GM23248 (cell line): ENCODE data around the gene OR9Q1. TPM values are rescaled to one million over a fixed set of nuclear protein-coding genes. Genes with fewer than 3 reads are reported as not detected.
A peak's percentile ranks its signal among the peaks of the same experiment; 100 is the strongest.

Source experiments
- DNase-seq: peaks from one replicate; pipeline ENCODE4 v3.0.0-alpha.2; 2015
- H2AFZ ChIP-seq: fragments of 200-600 bp; sonication (generic); 2 replicates; pipeline ENCODE4 v1.6.1; 2016; ENCODE audit warnings: antibody characterized with exemption
- H3F3A ChIP-seq: fragments of 200-600 bp; sonication (generic); 2 replicates; pipeline ENCODE4 v1.6.1; 2016; ENCODE audit warnings: mild to moderate bottlenecking, antibody characterized with exemption, mixed run types; ENCODE audit not compliant: insufficient read depth
- H3K27ac ChIP-seq: fragments of 200-600 bp; sonication (generic); 2 replicates; pipeline ENCODE4 v1.5.1; 2016; ENCODE audit warnings: mild to moderate bottlenecking
- H3K27me3 ChIP-seq: fragments of 200-600 bp; sonication (generic); replicated peaks from 2 replicates; pipeline ENCODE4 v1.6.1; 2016; ENCODE audit warnings: mild to moderate bottlenecking; ENCODE audit not compliant: insufficient read depth
- H3K36me3 ChIP-seq: fragments of 200-600 bp; sonication (generic); 2 replicates; pipeline ENCODE4 v1.6.1; 2016; ENCODE audit warnings: low read depth, mild to moderate bottlenecking
- H3K4me1 ChIP-seq: fragments of 200-600 bp; sonication (generic); 2 replicates; pipeline ENCODE4 v1.6.1; 2016; ENCODE audit warnings: mild to moderate bottlenecking; ENCODE audit not compliant: insufficient read depth
- H3K4me2 ChIP-seq: fragments of 200-600 bp; sonication (generic); one replicate; pipeline ENCODE4 v1.6.1; 2016; ENCODE audit warnings: mild to moderate bottlenecking; ENCODE audit not compliant: unreplicated experiment
- H3K4me3 ChIP-seq: fragments of 200-600 bp; sonication (generic); 2 replicates; pipeline ENCODE4 v1.5.1; 2016; ENCODE audit warnings: mild to moderate bottlenecking
- H3K79me2 ChIP-seq: fragments of 200-600 bp; sonication (generic); 2 replicates; pipeline ENCODE4 v1.6.1; 2016; ENCODE audit warnings: mild to moderate bottlenecking; ENCODE audit not compliant: insufficient read depth
- H3K9ac ChIP-seq: fragments of 200-600 bp; sonication (generic); 2 replicates; pipeline ENCODE4 v1.6.1; 2016; ENCODE audit warnings: mild to moderate bottlenecking
- H3K9me2 ChIP-seq: fragments of 200-600 bp; sonication (generic); 2 replicates; pipeline ENCODE4 v1.6.1; 2016; ENCODE audit warnings: mixed run types, mild to moderate bottlenecking, moderate library complexity; ENCODE audit not compliant: insufficient read depth
- H3K9me3 ChIP-seq: fragments of 200-600 bp; sonication (generic); one replicate; pipeline ENCODE4 v1.6.1; 2017; ENCODE audit warnings: low read depth
- H4K20me1 ChIP-seq: fragments of 200-600 bp; sonication (generic); 2 replicates; pipeline ENCODE4 v1.6.0; 2016; ENCODE audit not compliant: insufficient read depth
- EZH2 ChIP-seq: fragments of 200-600 bp; sonication (generic); IDR thresholded peaks from 2 replicates; pipeline ENCODE4 v1.6.1; 2018; ENCODE audit warnings: antibody characterized with exemption, mild to moderate bottlenecking; ENCODE audit not compliant: insufficient read depth, poor library complexity, severe bottlenecking
- EZH2phosphoT487 ChIP-seq: fragments of 200-600 bp; sonication (generic); IDR thresholded peaks from 2 replicates; pipeline ENCODE4 v1.6.1; 2018; ENCODE audit warnings: antibody characterized with exemption, moderate library complexity, mild to moderate bottlenecking, low read depth; ENCODE audit not compliant: insufficient read depth
- WGBS, 2 experiments: methylation state at CpG; one replicate each; pipeline ENCODE4 v1.1.6; 2015 to 2017; ENCODE audit warnings: low lambda C conversion rate in 2 of 2, low coverage in 1 of 2; ENCODE audit errors: missing lambda C conversion rate in 2 of 2; 5-methylcytosine and 5-hydroxymethylcytosine counted together
- in situ Hi-C: fragments of 300-500 bp; cut with MboI; formaldehyde crosslinking; loops from 2 replicates; pipeline ENCODE4 v1.15.0; 2020
- polyA plus RNA-seq: library from polyadenylated mRNA; unstranded; fragments of >200 nt; fragmentation: Nextera tagmentation; extraction: Ambion mirVana; gene quantifications from 2 replicates; pipeline ENCODE4 v1.2.1, GENCODE V29; 2016
- total RNA-seq: library from RNA; depleted of rRNA; stranded (reverse); fragments of >200 nt; shearing (Covaris generic); gene quantifications from 2 replicates; pipeline ENCODE4 v1.2.3, GENCODE V29; 2014

Gene OR9Q1
- total and polyA plus RNA-seq, 2 experiments from 2014 or later: not detected

DNA sequence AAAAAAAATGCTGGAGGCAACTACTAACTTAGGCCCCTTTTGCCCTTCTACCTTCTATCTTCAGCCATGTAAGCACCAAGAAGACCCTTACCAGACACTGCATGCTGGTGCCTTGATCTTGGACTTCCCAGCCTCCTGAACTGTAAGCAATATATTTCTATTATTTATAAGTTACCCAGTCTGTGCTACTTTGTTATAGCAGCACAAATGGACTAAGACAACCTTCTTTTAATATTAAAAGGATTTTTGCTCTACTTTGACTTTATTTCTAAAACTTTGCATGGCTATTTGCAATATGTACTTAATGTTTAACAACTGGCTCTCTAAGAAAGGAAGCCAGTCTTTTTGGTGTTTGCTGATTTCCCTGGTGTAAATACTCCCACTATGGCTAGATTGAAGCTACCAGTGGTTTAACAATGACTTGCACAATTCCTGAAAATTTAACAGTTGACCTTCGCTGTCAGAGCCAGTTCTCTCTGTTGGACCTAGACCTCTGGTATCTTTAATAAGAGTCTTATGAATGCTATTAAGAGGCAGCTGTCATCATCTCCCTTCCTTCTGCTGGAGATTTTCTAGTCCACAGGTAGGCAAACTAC lies 32.2 kb downstream of the OR9Q1 start:
- Histone ChIP-seq H2AFZ (no peak overlapping the region), H3K4me2 (no peak overlapping the region), H3K9me3 (no peaks in the 10 kb centered on the region), H3K4me1 (peaks cover 33% of the 10 kb centered on the region), H3K9me2 (no peaks in the 10 kb centered on the region), H3F3A (peaks cover 35% of the 10 kb centered on the region), H3K36me3 (no peaks in the 10 kb centered on the region), H3K9ac (no peak overlapping the region), H3K79me2 (no peaks in the 10 kb centered on the region), H3K27me3 (no peaks in the 10 kb centered on the region), H3K4me3 (no peak overlapping the region), H4K20me1 (no peaks in the 10 kb centered on the region), H3K27ac (no peak overlapping the region)
- 67 to 68% methylated on average over 1 of the region's 1 CpG for WGBS, 2 experiments
- in situ Hi-C loops: no loop called here
- TF ChIP-seq EZH2: no peak
- no peak for TF ChIP-seq EZH2phosphoT487
- no peak for DNase-seq

- H3F3A ChIP-seq: peaks cover 49% of the 10 kb centered on the region
- peaks cover 48% of the 10 kb centered on the region for H3K4me1 ChIP-seq
- H4K20me1 ChIP-seq: no peaks in the 10 kb centered on the region
- in situ Hi-C loops: no loop called here
- H3K36me3 ChIP-seq: no peaks in the 10 kb centered on the region
- H3K9me3 ChIP-seq: no peaks in the 10 kb centered on the region
- H3K9ac ChIP-seq: no peak overlapping the region
- WGBS, 2 experiments: 25 to 28% methylated on average over 3 of the region's 3 CpGs
- H3K27me3 ChIP-seq: no peaks in the 10 kb centered on the region
- peak overlapping the region; percentile 75 for H2AFZ ChIP-seq
- no peak overlapping the region for H3K4me3 ChIP-seq
- no peak for TF ChIP-seq EZH2phosphoT487
- TF ChIP-seq EZH2: no peak
- peak; percentile 28 for DNase-seq
- H3K9me2 ChIP-seq: no peaks in the 10 kb centered on the region
- H3K27ac ChIP-seq: peak overlapping the region; percentile 87; the same call in 1 of the 2 replicates
- no peaks in the 10 kb centered on the region for H3K79me2 ChIP-seq
- no peak overlapping the region for H3K4me2 ChIP-seq
Observed at GRCh38 chr11:58057481-58057880, 33.8 kb downstream of the OR9Q1 start.

DNA sequence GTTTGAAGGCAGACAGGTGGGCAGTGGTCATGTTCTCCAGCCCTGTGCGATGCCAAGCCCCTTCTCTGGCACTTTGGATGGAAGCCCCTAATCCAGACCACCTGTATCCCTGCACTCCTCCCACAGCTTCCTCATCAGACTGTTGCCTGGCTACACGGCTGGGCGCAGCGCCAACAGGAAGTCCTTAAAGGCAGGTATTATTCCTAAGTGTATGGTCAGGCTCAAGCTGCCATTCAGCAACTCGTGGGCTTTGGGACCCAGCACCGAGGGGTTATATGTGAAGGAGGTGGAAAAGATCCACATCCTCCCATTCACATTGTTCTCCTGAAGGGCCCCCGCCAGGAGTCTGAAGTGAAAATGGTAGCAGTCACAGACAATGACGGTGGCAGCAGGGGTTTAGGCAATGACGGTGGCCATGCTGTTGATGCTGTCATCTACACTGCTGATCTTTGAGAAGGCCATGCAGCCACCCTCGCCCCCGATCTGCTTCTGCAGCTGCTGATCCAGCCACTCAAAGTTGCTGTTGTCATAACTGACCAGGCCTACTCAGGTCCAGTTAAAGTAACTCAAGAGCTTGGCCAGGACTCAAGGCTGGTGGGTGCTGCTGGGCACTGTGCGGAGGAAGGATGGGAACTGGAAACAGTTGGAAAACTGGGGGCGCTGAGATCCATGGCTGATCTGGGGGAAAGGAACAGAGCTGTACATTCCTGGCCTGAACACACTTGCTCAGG lies 34.8 kb downstream of the OR9Q1 start:
- Histone ChIP-seq H2AFZ (peak overlapping the region; percentile 75), H3K4me1 (peaks cover 57% of the 10 kb centered on the region), H3K27me3 (no peaks in the 10 kb centered on the region), H3K4me3 (no peak overlapping the region), H3K4me2 (peak overlapping the region; percentile 60), H4K20me1 (no peaks in the 10 kb centered on the region), H3K9me3 (no peaks in the 10 kb centered on the region), H3K9me2 (no peaks in the 10 kb centered on the region), H3K27ac (peak overlapping the region; percentile 87), H3K79me2 (no peaks in the 10 kb centered on the region), H3K9ac (peak overlapping the region; percentile 52), H3K36me3 (no peaks in the 10 kb centered on the region), H3F3A (peaks cover 58% of the 10 kb centered on the region)
- WGBS, 2 experiments: 24 to 27% methylated on average over 13 of the region's 13 CpGs
- no peak for TF ChIP-seq EZH2
- TF ChIP-seq EZH2phosphoT487: no peak
- in situ Hi-C loops: no loop called here
- no peak for DNase-seq

DNA sequence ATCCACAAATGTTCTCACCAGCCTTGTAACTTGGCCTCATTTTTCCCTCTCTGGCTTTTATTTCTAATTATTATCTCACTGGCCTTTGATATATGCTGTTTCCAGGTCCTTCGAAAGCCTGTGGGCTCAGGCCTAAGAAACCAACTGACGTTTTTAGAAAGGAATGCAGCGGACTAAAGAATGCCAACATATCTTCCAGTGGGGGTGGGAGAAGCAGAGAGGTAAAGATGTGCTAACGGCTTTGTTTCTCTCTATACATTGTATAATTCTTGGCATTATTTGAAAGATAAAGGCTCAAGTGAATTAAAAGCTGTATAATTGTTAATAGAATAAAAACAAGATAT lies 35.3 kb downstream of the OR9Q1 start:
- peak; percentile 89 for DNase-seq
- no peaks in the 10 kb centered on the region for H3K9me2 ChIP-seq
- H3K79me2 ChIP-seq: no peaks in the 10 kb centered on the region
- H4K20me1 ChIP-seq: no peaks in the 10 kb centered on the region
- H3F3A ChIP-seq: peaks cover 64% of the 10 kb centered on the region
- H3K4me3 ChIP-seq: peak overlapping the region; percentile 34; the same call in 1 of the 2 replicates
- in situ Hi-C loops: no loop called here
- peak overlapping the region; percentile 60 for H3K4me2 ChIP-seq
- no peaks in the 10 kb centered on the region for H3K27me3 ChIP-seq
- 2 to 8% methylated on average over 4 of the region's 4 CpGs for WGBS, 2 experiments
- peak overlapping the region; percentile 75 for H2AFZ ChIP-seq
- no peaks in the 10 kb centered on the region for H3K36me3 ChIP-seq
- H3K9ac ChIP-seq: peak overlapping the region; percentile 52
- peak overlapping the region; percentile 87 for H3K27ac ChIP-seq
- peaks cover 63% of the 10 kb centered on the region for H3K4me1 ChIP-seq
- no peaks in the 10 kb centered on the region for H3K9me3 ChIP-seq
- no peak for TF ChIP-seq EZH2phosphoT487
